Neural crest cell (in vitro differentiated cells): ENCODE measurements around the gene SPRY2. TPM values are rescaled to one million over a fixed set of nuclear protein-coding genes. Genes with fewer than 3 reads are reported as not detected.
A peak's percentile ranks its signal among the peaks of the same experiment; 100 is the strongest.
"Not testable (repeated sequence)": the region's sequence is repeated elsewhere in the genome, so short reads cannot be mapped to it uniquely, and the experiment has no call there.

ENCODE experiments used
- DNase-seq: peaks from one replicate; pipeline ENCODE4 v3.0.0; 2021; ENCODE audit warnings: low read depth, mixed read lengths, low spot score
- H3K27ac Mint-ChIP-seq: one replicate; pipeline ENCODE4 v1.8.0; 2021; ENCODE audit warnings: mild to moderate bottlenecking, mixed read lengths; ENCODE audit not compliant: unreplicated experiment
- H3K27me3 Mint-ChIP-seq: 2 replicates; pipeline ENCODE4 v1.8.0; 2021; ENCODE audit warnings: low read depth, mild to moderate bottlenecking, mixed read lengths
- H3K36me3 Mint-ChIP-seq: 2 replicates; pipeline ENCODE4 v1.8.0; 2021; ENCODE audit warnings: low read depth, mild to moderate bottlenecking, mixed read lengths
- H3K4me1 Mint-ChIP-seq: 2 replicates; pipeline ENCODE4 v1.8.0; 2021; ENCODE audit warnings: mixed read lengths
- H3K4me3 Mint-ChIP-seq: one replicate; pipeline ENCODE4 v1.8.0; 2021; ENCODE audit warnings: mild to moderate bottlenecking, mixed read lengths
- H3K9me3 Mint-ChIP-seq: 2 replicates; pipeline ENCODE4 v1.8.0; 2021; ENCODE audit warnings: mixed read lengths
- total RNA-seq: library from RNA; stranded (reverse); gene quantifications from 2 replicates; pipeline ENCODE4 v1.2.1, GENCODE V29; 2021
- TF ChIP-seq, protein P1 (sequence below): fragments of 200-600 bp; sonication (generic); conservative IDR thresholded peaks from 2 replicates; pipeline ENCODE4 v1.5.0; 2021; ENCODE audit warnings: antibody characterized with exemption, mild to moderate bottlenecking

The SPRY2 gene
- total RNA-seq, 1 donor from 2014 or later, result 106 TPM

DNA sequence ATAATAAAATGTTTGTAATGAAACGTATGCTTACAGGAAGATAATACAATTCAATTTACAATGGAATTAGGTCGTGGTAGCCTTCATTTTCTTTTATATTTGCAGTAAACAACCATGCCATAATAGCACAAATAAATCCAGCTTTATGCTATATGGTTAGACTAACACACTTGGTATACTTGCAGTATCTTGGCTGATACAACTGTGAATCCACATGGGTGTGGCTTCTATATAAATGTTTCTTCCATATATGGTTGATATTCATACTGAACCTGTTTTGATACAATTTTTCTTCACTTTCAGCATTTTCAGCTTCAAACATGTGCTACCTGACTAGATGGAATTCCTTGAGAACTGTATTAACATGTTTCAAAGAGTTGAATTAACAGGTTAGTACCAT lies 20.4 kb upstream of the SPRY2 start:
- peaks cover 5% of the 10 kb centered on the region for H3K9me3 Mint-ChIP-seq
- H3K27me3 Mint-ChIP-seq, result no peaks in the 10 kb centered on the region
- peaks cover 5% of the 10 kb centered on the region for H3K36me3 Mint-ChIP-seq
- TF ChIP-seq, protein P1, sequence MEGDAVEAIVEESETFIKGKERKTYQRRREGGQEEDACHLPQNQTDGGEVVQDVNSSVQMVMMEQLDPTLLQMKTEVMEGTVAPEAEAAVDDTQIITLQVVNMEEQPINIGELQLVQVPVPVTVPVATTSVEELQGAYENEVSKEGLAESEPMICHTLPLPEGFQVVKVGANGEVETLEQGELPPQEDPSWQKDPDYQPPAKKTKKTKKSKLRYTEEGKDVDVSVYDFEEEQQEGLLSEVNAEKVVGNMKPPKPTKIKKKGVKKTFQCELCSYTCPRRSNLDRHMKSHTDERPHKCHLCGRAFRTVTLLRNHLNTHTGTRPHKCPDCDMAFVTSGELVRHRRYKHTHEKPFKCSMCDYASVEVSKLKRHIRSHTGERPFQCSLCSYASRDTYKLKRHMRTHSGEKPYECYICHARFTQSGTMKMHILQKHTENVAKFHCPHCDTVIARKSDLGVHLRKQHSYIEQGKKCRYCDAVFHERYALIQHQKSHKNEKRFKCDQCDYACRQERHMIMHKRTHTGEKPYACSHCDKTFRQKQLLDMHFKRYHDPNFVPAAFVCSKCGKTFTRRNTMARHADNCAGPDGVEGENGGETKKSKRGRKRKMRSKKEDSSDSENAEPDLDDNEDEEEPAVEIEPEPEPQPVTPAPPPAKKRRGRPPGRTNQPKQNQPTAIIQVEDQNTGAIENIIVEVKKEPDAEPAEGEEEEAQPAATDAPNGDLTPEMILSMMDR, result no peak
- no peak overlapping the region for H3K27ac Mint-ChIP-seq
- no peak overlapping the region for H3K4me3 Mint-ChIP-seq
- no peak for DNase-seq
- H3K4me1 Mint-ChIP-seq, result peaks cover 56% of the 10 kb centered on the region

DNA sequence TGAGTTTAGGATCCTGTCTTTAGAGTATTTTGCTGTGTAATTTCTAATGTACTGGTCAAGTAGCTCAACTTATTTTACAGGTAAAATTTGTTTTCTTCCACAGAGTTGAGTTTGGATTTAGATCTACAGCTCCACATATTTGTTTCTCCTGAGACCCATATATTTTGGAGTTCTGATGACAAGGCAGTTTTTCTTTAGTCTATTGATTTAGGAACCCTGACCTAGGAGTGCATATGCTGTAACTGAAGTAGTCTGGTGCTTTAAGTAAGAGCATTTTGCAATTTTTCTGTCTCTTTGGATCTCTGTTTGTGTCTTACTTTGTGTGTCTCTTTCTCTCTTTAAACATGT lies 19.5 kb upstream of the SPRY2 start:
- peak overlapping the region; percentile 52 for H3K27ac Mint-ChIP-seq
- H3K4me3 Mint-ChIP-seq, result peak overlapping the region; percentile 75
- H3K36me3 Mint-ChIP-seq, result peaks cover 6% of the 10 kb centered on the region
- peaks cover 56% of the 10 kb centered on the region for H3K4me1 Mint-ChIP-seq
- DNase-seq, result no peak
- no peaks in the 10 kb centered on the region for H3K27me3 Mint-ChIP-seq
- H3K9me3 Mint-ChIP-seq, result peaks cover 6% of the 10 kb centered on the region
- TF ChIP-seq, protein P1, result no peak

DNA sequence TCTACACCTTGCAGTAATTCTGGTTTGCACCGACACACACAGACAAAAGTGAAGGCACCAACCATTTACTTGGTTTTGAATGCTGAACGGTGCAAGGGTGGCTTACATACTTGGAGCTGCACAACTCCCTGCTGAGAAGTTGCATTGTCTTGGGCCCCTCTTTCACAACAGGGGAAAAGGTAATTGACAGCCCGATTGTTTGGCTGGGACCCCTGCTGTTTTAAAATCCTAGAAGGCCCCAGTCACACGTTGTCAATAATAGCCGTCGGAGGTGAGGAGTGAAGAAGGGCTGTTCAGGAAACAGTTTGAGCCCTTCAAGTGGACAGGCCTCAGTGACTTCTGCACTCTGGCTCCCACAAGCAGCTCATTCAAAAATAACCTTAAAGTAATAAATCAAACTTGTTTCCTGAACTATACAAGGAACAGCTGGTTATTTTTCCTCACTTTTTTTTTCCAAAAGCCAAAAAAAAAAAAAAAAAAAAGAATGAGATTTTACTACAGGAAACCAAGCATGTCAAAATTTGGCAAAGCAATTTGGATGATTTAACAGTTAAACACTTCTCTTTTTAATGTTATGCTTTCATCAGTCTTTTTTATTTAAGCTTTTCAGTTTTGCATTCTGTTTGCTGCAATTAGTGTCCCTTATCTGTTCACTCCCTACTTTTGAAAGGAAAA lies 19.0 kb upstream of the SPRY2 start:
- Mint-ChIP-seq H3K4me1 (peaks cover 52% of the 10 kb centered on the region), H3K27ac (peak overlapping the region; percentile 52), H3K27me3 (no peaks in the 10 kb centered on the region), H3K4me3 (peak overlapping the region; percentile 79), H3K36me3 (peaks cover 6% of the 10 kb centered on the region), H3K9me3 (peaks cover 6% of the 10 kb centered on the region)
- peak; percentile 53 for DNase-seq
- TF ChIP-seq, protein P1, result no peak

DNA sequence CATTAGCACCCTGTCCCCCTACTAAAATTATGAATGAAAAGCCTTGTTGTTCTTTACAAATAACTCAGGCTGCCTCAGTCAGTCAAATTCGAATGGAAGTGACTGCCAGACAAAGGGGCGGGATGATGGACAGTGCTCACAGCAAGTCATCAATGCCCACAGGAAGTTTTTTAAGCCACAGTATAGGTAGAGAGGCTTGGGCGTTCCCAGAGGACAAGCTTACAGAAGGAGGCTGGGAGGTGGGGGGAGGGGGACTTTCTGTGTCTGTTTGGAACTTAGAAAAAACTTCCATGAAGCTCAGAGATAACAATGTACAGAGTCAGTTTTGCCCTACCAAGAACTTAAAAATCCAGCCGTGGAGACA lies 18.5 kb upstream of the SPRY2 start:
- Mint-ChIP-seq H3K27me3 (no peaks in the 10 kb centered on the region), H3K4me1 (peaks cover 50% of the 10 kb centered on the region), H3K4me3 (peak overlapping the region; percentile 79), H3K36me3 (peaks cover 6% of the 10 kb centered on the region), H3K9me3 (peaks cover 6% of the 10 kb centered on the region), H3K27ac (peak overlapping the region; percentile 90)
- peak; percentile 48 for DNase-seq
- TF ChIP-seq, protein P1, result no peak

DNA sequence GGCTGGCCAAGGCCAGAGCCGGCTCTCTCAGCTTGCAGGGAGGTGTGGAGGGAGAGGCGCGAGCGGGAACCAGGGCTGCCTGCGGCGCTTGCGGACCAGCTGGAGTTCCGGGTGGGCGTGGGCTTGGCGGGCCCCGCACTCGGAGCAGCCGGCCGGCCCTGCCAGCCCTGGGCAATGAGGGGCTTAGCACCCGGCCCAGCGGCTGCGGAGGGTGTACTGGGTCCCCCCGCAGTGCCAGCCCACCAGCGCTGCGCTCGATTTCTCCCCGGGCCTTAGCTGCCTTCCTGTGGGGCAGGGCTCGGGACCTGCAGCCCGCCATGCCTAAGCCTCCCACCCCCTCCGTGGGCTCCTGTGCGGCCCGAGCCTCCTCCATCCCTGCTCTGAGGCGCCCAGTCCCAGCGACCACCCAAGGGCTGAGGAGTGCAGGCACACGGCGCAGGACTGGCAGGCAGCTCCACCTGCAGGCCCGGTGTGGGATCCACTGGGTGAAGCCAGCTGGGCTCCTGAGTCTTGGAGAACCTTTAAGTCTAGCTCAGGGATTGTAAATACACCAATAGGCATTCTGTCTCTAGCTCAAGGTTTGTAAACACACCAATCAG lies 14.7 kb upstream of the SPRY2 start:
- peaks cover 17% of the 10 kb centered on the region for H3K4me1 Mint-ChIP-seq
- not testable (repeated sequence) for DNase-seq, H3K9me3 Mint-ChIP-seq, H3K27me3 Mint-ChIP-seq, H3K27ac Mint-ChIP-seq, H3K4me3 Mint-ChIP-seq
- peaks cover 16% of the 10 kb centered on the region for H3K36me3 Mint-ChIP-seq

DNA sequence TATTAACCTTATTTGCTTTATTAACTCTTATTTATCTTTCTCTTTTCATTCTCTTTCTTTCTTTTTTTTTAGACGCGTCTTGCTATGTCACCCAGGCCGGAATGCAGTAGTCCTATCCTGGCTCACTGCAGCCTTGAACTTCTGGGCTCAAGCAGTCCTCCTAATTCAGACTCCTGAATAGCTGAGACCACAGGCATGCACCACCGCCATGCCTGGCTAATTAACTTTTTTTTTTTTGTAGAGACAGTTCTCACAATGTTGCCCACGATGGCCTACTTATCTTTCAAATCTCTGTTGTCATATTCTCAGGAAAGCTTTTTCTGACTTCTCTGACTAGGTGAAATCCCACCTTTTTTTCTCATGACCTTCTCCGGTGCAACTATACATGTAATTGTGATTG lies 7.8 kb upstream of the SPRY2 start:
- TF ChIP-seq, protein P1, result no peak
- Mint-ChIP-seq H3K36me3 (peaks cover 10% of the 10 kb centered on the region), H3K27me3 (no peaks in the 10 kb centered on the region), H3K9me3 (peaks cover 7% of the 10 kb centered on the region), H3K4me3 (no peak overlapping the region), H3K27ac (no peak overlapping the region), H3K4me1 (peaks cover 21% of the 10 kb centered on the region)
- no peak for DNase-seq
